Natural killer cell (primary cell): ENCODE measurements around the gene SORCS2. TPM values are rescaled to one million over a fixed set of nuclear protein-coding genes. Genes with fewer than 3 reads are reported as not detected.

Source experiments
- ATAC-seq, 3 donors: fragments of 150-1000 bp in 2 of 3; fragments of 200-7000 bp in 1 of 3; cut with Tn5 transposase; 1 replicate in 1 of 3; 2 replicates in 2 of 3; pipeline ENCODE4 v1.10.0; 2021; ENCODE audit warnings: mild to moderate bottlenecking in 2 of 3, moderate library complexity in 2 of 3
- DNase-seq, 2 donors: peaks; one replicate each; pipeline versions ENCODE4 v3.0.0 to v3.0.0-alpha.2; 2013 to 2021; ENCODE audit warnings: mixed read lengths in 1 of 2
- H3K27ac ChIP-seq: one replicate; pipeline ENCODE4 v1.5.1; 2013; ENCODE audit warnings: mild to moderate bottlenecking, low read length
- H3K27me3 ChIP-seq: one replicate; pipeline ENCODE4 v1.6.1; 2013; ENCODE audit warnings: low read length; ENCODE audit not compliant: control insufficient read depth, insufficient read depth
- H3K36me3 ChIP-seq: one replicate; pipeline ENCODE4 v1.6.1; 2013; ENCODE audit warnings: low read length; ENCODE audit not compliant: control insufficient read depth, insufficient read depth
- H3K4me1 ChIP-seq: one replicate; pipeline ENCODE4 v1.6.1; 2013; ENCODE audit warnings: low read length; ENCODE audit not compliant: control insufficient read depth, insufficient read depth
- H3K4me3 ChIP-seq: one replicate; pipeline ENCODE4 v1.5.1; 2013; ENCODE audit warnings: low read length
- H3K9me3 ChIP-seq: one replicate; pipeline ENCODE4 v1.6.1; 2013; ENCODE audit warnings: low read length; ENCODE audit not compliant: control insufficient read depth, insufficient read depth
- H3K27ac Mint-ChIP-seq, 2 donors: one replicate each; pipeline ENCODE4 v1.8.0; 2022; ENCODE audit warnings: mild to moderate bottlenecking in 2 of 2, mixed read lengths in 2 of 2, moderate library complexity in 1 of 2
- H3K27me3 Mint-ChIP-seq, 2 donors: one replicate each; pipeline ENCODE4 v1.8.0; 2022; ENCODE audit warnings: low read depth in 2 of 2, mixed read lengths in 2 of 2
- H3K36me3 Mint-ChIP-seq: one replicate; pipeline ENCODE4 v1.8.0; 2022; ENCODE audit warnings: mixed read lengths
- H3K4me1 Mint-ChIP-seq, 2 donors: one replicate each; pipeline ENCODE4 v1.8.0; 2022; ENCODE audit warnings: mixed read lengths in 2 of 2
- H3K4me3 Mint-ChIP-seq: one replicate; pipeline ENCODE4 v1.8.0; 2022; ENCODE audit warnings: mild to moderate bottlenecking, moderate library complexity, mixed read lengths
- H3K9me3 Mint-ChIP-seq, 2 donors: one replicate each; pipeline ENCODE4 v1.8.0; 2022; ENCODE audit warnings: mixed read lengths in 2 of 2
- CTCF ChIP-seq: fragments of 200-600 bp; IDR thresholded peaks from one replicate; pipeline ENCODE4 v1.8.0; 2022; ENCODE audit warnings: antibody characterized with exemption
- WGBS: methylation state at CpG from one replicate; pipeline ENCODE4 v1.1.7; 2013; ENCODE audit warnings: missing lambda C conversion rate; ENCODE audit not compliant: insufficient coverage; 5-methylcytosine and 5-hydroxymethylcytosine counted together
- intact Hi-C: fragments of 100-400 bp; cut with micrococcal nuclease; formaldehyde crosslinking; loops from one replicate; pipeline ENCODE4 v1.14.2; 2022
- total RNA-seq, 4 donors: library from RNA; stranded (reverse); fragments of 120-200 nt in 1 of 4; gene quantifications; one replicate each; pipeline versions ENCODE4 v1.2.3 to v1.2.4, GENCODE V29; 2013 to 2022

SORCS2 gene
- total RNA-seq, 3 donors from 2014 or later (not counting 1 experiment from before 2014, with no cell fraction given): 1.2 to 2.5 (median 1.4) TPM

DNA sequence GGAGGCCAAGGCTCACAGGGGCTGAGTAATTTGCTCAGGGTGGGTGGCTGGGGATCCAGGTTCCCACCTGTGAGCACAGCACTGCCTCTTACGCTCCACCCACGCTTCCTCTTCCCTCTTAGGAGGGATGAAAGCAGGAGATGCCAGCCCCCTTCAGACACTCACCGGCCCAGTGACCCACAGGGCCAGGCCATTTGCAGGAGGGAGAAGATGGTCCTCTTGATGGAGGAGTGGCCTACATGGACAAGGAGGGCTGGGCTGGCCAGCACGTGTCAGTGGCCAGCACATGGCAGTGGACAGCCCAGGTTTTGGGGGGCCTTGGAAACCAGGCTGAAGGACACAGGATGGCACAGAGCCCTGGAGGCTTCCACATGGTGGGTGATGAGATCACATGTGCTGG, 350.4 kb downstream of the SORCS2 start:
- no peak overlapping the region for H3K27ac Mint-ChIP-seq
- peaks cover 0 to 31% of the 10 kb centered on the region in 2 donors for H3K4me1 Mint-ChIP-seq
- no peak for TF ChIP-seq CTCF
- intact Hi-C loops: no loop called here
- peaks cover 0 to 3% of the 10 kb centered on the region in 2 donors for H3K9me3 Mint-ChIP-seq
- no peak overlapping the region for H3K4me3 ChIP-seq
- ATAC-seq (no peak), DNase-seq (no peak)
- peaks cover 15% of the 10 kb centered on the region for H3K4me1 ChIP-seq
- H3K36me3 Mint-ChIP-seq: no peaks in the 10 kb centered on the region
- WGBS: 91% methylated on average over 2 of the region's 4 CpGs
- H3K36me3 ChIP-seq: no peaks in the 10 kb centered on the region
- H3K27me3 Mint-ChIP-seq: no peaks in the 10 kb centered on the region
- no peak overlapping the region for H3K4me3 Mint-ChIP-seq
- no peaks in the 10 kb centered on the region for H3K27me3 ChIP-seq
- peaks cover 2% of the 10 kb centered on the region for H3K9me3 ChIP-seq
- H3K27ac ChIP-seq: no peak overlapping the region

GRCh38 chr4:7546152-7546808, 353.9 kb downstream of the SORCS2 start:
- ATAC-seq: no peak
- Mint-ChIP-seq H3K36me3 (no peaks in the 10 kb centered on the region), H3K4me3 (no peak overlapping the region), H3K4me1 (peaks cover 0 to 13% of the 10 kb centered on the region in 2 donors), H3K9me3 (peaks cover 0 to 3% of the 10 kb centered on the region in 2 donors), H3K27me3 (peaks cover 0 to 5% of the 10 kb centered on the region in 2 donors), H3K27ac (no peak overlapping the region)
- no peak overlapping the region for H3K27ac ChIP-seq
- no peak overlapping the region for H3K4me3 ChIP-seq
- intact Hi-C loops: no loop called here
- H3K27me3 ChIP-seq: no peaks in the 10 kb centered on the region
- no peak for TF ChIP-seq CTCF
- no peak for DNase-seq
- no peaks in the 10 kb centered on the region for H3K9me3 ChIP-seq
- H3K4me1 ChIP-seq: no peaks in the 10 kb centered on the region
- WGBS: 88% methylated on average over 18 of the region's 18 CpGs
- H3K36me3 ChIP-seq: no peaks in the 10 kb centered on the region

DNA sequence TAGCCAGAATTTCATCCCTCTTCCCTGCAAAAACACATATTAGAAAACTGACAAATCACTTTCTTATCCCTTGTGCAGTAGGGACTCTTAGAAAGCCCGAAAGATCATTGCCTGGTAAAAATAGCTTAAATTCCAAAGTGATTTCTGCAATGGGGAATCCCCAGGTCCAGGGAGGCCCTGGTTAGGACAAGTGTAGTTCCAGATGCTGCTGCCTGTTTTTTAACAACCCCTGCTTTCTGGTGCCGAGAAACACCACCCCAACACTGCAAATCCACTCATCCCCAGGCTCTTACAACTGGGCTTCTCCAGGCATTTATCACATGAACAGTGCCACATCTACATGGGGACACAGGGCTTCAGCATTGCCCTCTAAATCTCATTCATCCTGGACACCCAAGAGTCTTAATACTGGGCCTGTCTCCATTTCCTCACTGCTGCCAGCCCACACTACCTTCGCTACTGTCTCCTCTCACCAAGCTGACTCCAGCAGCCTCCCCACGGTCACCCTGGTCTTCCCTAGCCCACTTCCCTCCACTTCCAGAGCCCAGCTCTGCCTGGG, 354.6 kb downstream of the SORCS2 start:
- Histone ChIP-seq H3K27ac (no peak overlapping the region), H3K9me3 (no peaks in the 10 kb centered on the region), H3K4me3 (no peak overlapping the region), H3K36me3 (no peaks in the 10 kb centered on the region), H3K4me1 (no peaks in the 10 kb centered on the region), H3K27me3 (no peaks in the 10 kb centered on the region)
- intact Hi-C loops: no loop called here
- no peak for TF ChIP-seq CTCF
- 80% methylated on average over 4 of the region's 4 CpGs for WGBS
- H3K27me3 Mint-ChIP-seq: peaks cover 0 to 5% of the 10 kb centered on the region in 2 donors
- DNase-seq (no peak), ATAC-seq (no peak)
- H3K9me3 Mint-ChIP-seq: peaks cover 0 to 3% of the 10 kb centered on the region in 2 donors
- peaks cover 0 to 13% of the 10 kb centered on the region in 2 donors for H3K4me1 Mint-ChIP-seq
- no peaks in the 10 kb centered on the region for H3K36me3 Mint-ChIP-seq
- no peak overlapping the region for H3K4me3 Mint-ChIP-seq
- no peak overlapping the region for H3K27ac Mint-ChIP-seq
